SU-DHL-6 (cell line): Measurements from ENCODE around the gene SNU13.

Experiments
- CTCF ChIP-seq: fragments of 200-600 bp; sonication (generic); IDR thresholded peaks from one replicate; pipeline ENCODE4 v1.5.1; 2017; ENCODE audit warnings: antibody characterized with exemption, mild to moderate bottlenecking, low read length, moderate library complexity; ENCODE audit not compliant: insufficient read depth, poor library complexity, severe bottlenecking
- EZH2phosphoT487 ChIP-seq: fragments of 200-600 bp; sonication (generic), shearing (Covaris generic); conservative IDR thresholded peaks from 2 replicates; pipeline ENCODE4 v1.6.1; 2018; ENCODE audit warnings: mild to moderate bottlenecking, antibody characterized with exemption, low read length, moderate library complexity, mixed read lengths

DNA sequence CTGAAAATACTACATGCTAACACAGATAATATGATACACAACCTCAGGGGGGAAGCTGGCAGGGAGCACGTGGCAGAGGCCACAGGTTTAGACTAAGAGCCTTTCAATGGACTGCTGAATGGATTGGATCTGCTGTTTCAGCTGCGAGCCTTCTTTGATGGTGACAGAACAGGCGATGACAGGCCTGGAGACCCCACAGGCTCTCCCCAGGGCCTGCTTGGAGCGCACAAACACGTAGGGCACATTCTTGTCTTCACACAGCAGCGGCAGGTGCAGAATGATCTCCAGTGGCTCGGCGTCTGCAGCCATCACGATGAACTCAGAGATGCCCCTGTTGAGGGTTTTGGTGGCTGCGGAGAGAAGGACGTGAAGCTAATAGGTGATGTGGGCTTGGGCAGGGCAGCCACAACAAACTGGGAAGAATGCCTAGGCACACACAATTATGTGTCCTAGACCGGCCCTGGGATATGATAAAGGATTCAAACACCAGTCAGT is 13.8 kb downstream of the SNU13 start:
- TF ChIP-seq CTCF: no peak
- TF ChIP-seq EZH2phosphoT487: no peak
